Ovary (tissue), 3 donors: ENCODE data around the gene SNAI3.

ENCODE experiments used
- POLR2A ChIP-seq: fragments of 450-650 bp; IDR thresholded peaks from one replicate; pipeline ENCODE4 v1.6.1; 2017; ENCODE audit warnings: antibody characterized with exemption, mild to moderate bottlenecking, moderate library complexity
- TF ChIP-seq, protein P1 (sequence below), 3 donors: fragments of 450-650 bp in 2 of 3; fragments of 200-600 bp in 1 of 3; IDR thresholded peaks; one replicate each; pipeline versions ENCODE4 v1.5.1 to v1.8.0; 2016 to 2022; ENCODE audit warnings: antibody characterized with exemption in 3 of 3, mild to moderate bottlenecking in 1 of 3
- donor health status: DM: no; HTN: no; CAD: no.

DNA sequence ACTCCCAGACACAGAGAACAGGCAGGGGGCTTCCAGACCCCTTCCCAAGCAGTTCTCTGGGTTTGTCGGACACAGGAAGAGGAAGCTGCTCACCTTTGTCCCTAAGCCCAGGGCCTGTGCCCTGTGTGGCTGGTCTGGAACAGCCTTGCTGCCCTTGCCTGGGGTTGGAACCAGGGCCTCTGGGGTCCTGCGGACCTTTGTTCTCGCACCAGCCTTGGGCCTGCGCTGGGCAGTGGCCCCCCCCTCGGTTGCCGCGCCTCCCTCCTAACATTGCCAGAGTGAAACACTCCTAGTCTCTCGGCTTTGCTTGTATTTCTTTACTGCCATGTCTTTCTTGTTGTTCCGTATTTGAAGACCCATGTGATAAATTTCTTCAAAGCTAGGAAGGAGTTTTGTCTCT is 56.5 kb downstream of the SNAI3 start:
- TF ChIP-seq, protein P1, sequence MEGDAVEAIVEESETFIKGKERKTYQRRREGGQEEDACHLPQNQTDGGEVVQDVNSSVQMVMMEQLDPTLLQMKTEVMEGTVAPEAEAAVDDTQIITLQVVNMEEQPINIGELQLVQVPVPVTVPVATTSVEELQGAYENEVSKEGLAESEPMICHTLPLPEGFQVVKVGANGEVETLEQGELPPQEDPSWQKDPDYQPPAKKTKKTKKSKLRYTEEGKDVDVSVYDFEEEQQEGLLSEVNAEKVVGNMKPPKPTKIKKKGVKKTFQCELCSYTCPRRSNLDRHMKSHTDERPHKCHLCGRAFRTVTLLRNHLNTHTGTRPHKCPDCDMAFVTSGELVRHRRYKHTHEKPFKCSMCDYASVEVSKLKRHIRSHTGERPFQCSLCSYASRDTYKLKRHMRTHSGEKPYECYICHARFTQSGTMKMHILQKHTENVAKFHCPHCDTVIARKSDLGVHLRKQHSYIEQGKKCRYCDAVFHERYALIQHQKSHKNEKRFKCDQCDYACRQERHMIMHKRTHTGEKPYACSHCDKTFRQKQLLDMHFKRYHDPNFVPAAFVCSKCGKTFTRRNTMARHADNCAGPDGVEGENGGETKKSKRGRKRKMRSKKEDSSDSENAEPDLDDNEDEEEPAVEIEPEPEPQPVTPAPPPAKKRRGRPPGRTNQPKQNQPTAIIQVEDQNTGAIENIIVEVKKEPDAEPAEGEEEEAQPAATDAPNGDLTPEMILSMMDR (IDR thresholded peaks at IDR 0.05) = no peak
- no peak for TF ChIP-seq POLR2A
